Liver (tissue), 9 donors: ENCODE results near the gene PPA2. TPM values are rescaled to one million over a fixed set of nuclear protein-coding genes. Genes with fewer than 3 reads are reported as not detected.

Source experiments
- DNase-seq: peaks from one replicate; pipeline ENCODE4 v3.0.0-alpha.2; 2017; ENCODE audit warnings: low spot score
- H3K27ac ChIP-seq, 2 donors: one replicate each; pipeline ENCODE4 v1.7.0; 2013; ENCODE audit warnings: inconsistent platforms in 2 of 2, low read length in 2 of 2, control low read depth in 1 of 2, low read depth in 1 of 2, mild to moderate bottlenecking in 1 of 2
- H3K27me3 ChIP-seq, 4 donors: one replicate each; pipeline versions ENCODE4 v1.6.1 to v1.7.0; 2013; ENCODE audit warnings: low read length in 3 of 4, inconsistent platforms in 1 of 4, mild to moderate bottlenecking in 1 of 4, moderate library complexity in 1 of 4; ENCODE audit not compliant: control insufficient read depth in 4 of 4, insufficient read depth in 4 of 4
- H3K36me3 ChIP-seq, 4 donors: one replicate each; pipeline versions ENCODE4 v1.6.1 to v1.7.0; 2013; ENCODE audit warnings: low read length in 3 of 4, mild to moderate bottlenecking in 3 of 4, low read depth in 1 of 4, moderate library complexity in 1 of 4; ENCODE audit not compliant: control insufficient read depth in 4 of 4, insufficient read depth in 3 of 4
- H3K4me1 ChIP-seq, 4 donors: one replicate each; pipeline versions ENCODE4 v1.6.1 to v1.7.0; 2013; ENCODE audit warnings: low read length in 3 of 4, mild to moderate bottlenecking in 3 of 4, moderate library complexity in 1 of 4; ENCODE audit not compliant: control insufficient read depth in 4 of 4, insufficient read depth in 4 of 4
- H3K4me3 ChIP-seq, 3 donors: one replicate each; pipeline versions ENCODE4 v1.6.1 to v1.7.0; 2013; ENCODE audit warnings: low read length in 3 of 3, control low read depth in 1 of 3, low read depth in 1 of 3, mild to moderate bottlenecking in 1 of 3
- H3K9ac ChIP-seq, 2 donors: one replicate each; pipeline ENCODE4 v1.7.0; 2013; ENCODE audit warnings: low read length in 2 of 2, mild to moderate bottlenecking in 2 of 2, moderate library complexity in 2 of 2, control low read depth in 1 of 2, low read depth in 1 of 2
- H3K9me3 ChIP-seq, 4 donors: one replicate each; pipeline versions ENCODE4 v1.6.1 to v1.7.0; 2013; ENCODE audit warnings: low read length in 3 of 4; ENCODE audit not compliant: control insufficient read depth in 4 of 4
- ATF3 ChIP-seq: IDR thresholded peaks from 2 replicates; pipeline ENCODE4 v1.6.1; 2016; ENCODE audit warnings: antibody characterized with exemption
- CTCF ChIP-seq: fragments of 150-350 bp; IDR thresholded peaks from 2 replicates; pipeline ENCODE4 v1.5.1; 2017; ENCODE audit warnings: improper control_type of control experiment, low read depth, low read length; ENCODE audit not compliant: missing input control
- EGR1 ChIP-seq, 2 donors: IDR thresholded peaks; 2 replicates each; pipeline ENCODE4 v1.6.1; 2016 to 2018; ENCODE audit warnings: antibody characterized with exemption in 2 of 2, low read depth in 2 of 2
- FOXA1 ChIP-seq: IDR thresholded peaks from 2 replicates; pipeline ENCODE4 v1.6.1; 2016; ENCODE audit warnings: antibody characterized with exemption
- FOXA2 ChIP-seq: IDR thresholded peaks from 2 replicates; pipeline ENCODE4 v1.6.1; 2016; ENCODE audit warnings: antibody characterized with exemption
- GABPA ChIP-seq, 2 donors: IDR thresholded peaks in 1 of 2; conservative IDR thresholded peaks in 1 of 2; 2 replicates each; pipeline ENCODE4 v1.6.1; 2016; ENCODE audit warnings: antibody characterized with exemption in 2 of 2, mild to moderate bottlenecking in 1 of 2, moderate library complexity in 1 of 2
- HNF4A ChIP-seq, 2 donors: conservative IDR thresholded peaks; 2 replicates each; pipeline ENCODE4 v1.6.1; 2016; ENCODE audit warnings: antibody characterized with exemption in 2 of 2, mild to moderate bottlenecking in 2 of 2
- HNF4G ChIP-seq: IDR thresholded peaks from 2 replicates; pipeline ENCODE4 v1.6.1; 2016; ENCODE audit warnings: antibody characterized with exemption
- JUND ChIP-seq, 2 donors: IDR thresholded peaks; 2 replicates each; pipeline ENCODE4 v1.6.1; 2016; ENCODE audit warnings: antibody characterized with exemption in 2 of 2
- MAX ChIP-seq: IDR thresholded peaks from 2 replicates; pipeline ENCODE4 v1.6.1; 2016; ENCODE audit warnings: antibody characterized with exemption
- NR2F2 ChIP-seq: IDR thresholded peaks from 2 replicates; pipeline ENCODE4 v1.6.1; 2016; ENCODE audit warnings: antibody characterized with exemption
- RAD21 ChIP-seq, 2 donors: IDR thresholded peaks; 2 replicates each; pipeline ENCODE4 v1.6.1; 2016; ENCODE audit warnings: antibody characterized with exemption in 2 of 2, mild to moderate bottlenecking in 2 of 2
- REST ChIP-seq: IDR thresholded peaks from 2 replicates; pipeline ENCODE4 v1.6.1; 2016; ENCODE audit warnings: antibody characterized with exemption, mild to moderate bottlenecking
- RXRA ChIP-seq, 2 donors: IDR thresholded peaks; 2 replicates each; pipeline ENCODE4 v1.6.1; 2017 to 2018; ENCODE audit warnings: antibody characterized with exemption in 2 of 2, mild to moderate bottlenecking in 1 of 2
- SP1 ChIP-seq: IDR thresholded peaks from 2 replicates; pipeline ENCODE4 v1.6.1; 2018; ENCODE audit warnings: antibody characterized with exemption, mild to moderate bottlenecking
- TAF1 ChIP-seq: conservative IDR thresholded peaks from 2 replicates; pipeline ENCODE4 v1.6.1; 2016; ENCODE audit warnings: antibody characterized with exemption, mild to moderate bottlenecking
- YY1 ChIP-seq: IDR thresholded peaks from 2 replicates; pipeline ENCODE4 v1.6.1; 2016; ENCODE audit warnings: antibody characterized with exemption, mild to moderate bottlenecking
- ZBTB33 ChIP-seq: IDR thresholded peaks from 2 replicates; pipeline ENCODE4 v1.6.1; 2016; ENCODE audit warnings: antibody characterized with exemption
- WGBS: extraction: QIAGEN DNeasy Blood & Tissue Kit; methylation state at CpG from one replicate; pipeline ENCODE4 v1.1.7; 2013; 5-methylcytosine and 5-hydroxymethylcytosine counted together
- polyA plus RNA-seq, 2 donors: library from polyadenylated mRNA; stranded (reverse) in 1 of 2; unstranded in 1 of 2; fragments of 200-250 nt in 1 of 2; fragments of >200 nt in 1 of 2; fragmentation: Nextera tagmentation in 1 of 2; extraction: Ambion mirVana in 1 of 2; gene quantifications; one replicate each; pipeline versions ENCODE4 v1.2.1 to v1.2.3, GENCODE V29; 2013 to 2015
- total RNA-seq, 2 donors: library from RNA; depleted of rRNA; stranded (reverse); fragments of >200 nt; gene quantifications; one replicate each; pipeline ENCODE4 v1.2.3, GENCODE V29; 2014
- donor health status: healthy.
- donor health status: healthy.
- donor health status: healthy.
- donor health status: healthy.
- donor health status: healthy.

The PPA2 gene
- total and polyA plus RNA-seq, 4 donors, result 48.3 to 102 (median 70.8) TPM

GRCh38 chr4:105461221-105461620, 12.6 kb downstream of the PPA2 start:
- no peak for TF ChIP-seq SP1
- TF ChIP-seq HNF4G, result no peak
- TF ChIP-seq ATF3, result no peak
- no peak for TF ChIP-seq EGR1 (IDR thresholded peaks at IDR 0.05; ENCODE audit: low read depth in 2 of 2)
- TF ChIP-seq RXRA (IDR thresholded peaks at IDR 0.05), result no peak
- TF ChIP-seq HNF4A (conservative IDR thresholded peaks at IDR 0.05), result no peak
- no peak for TF ChIP-seq RAD21 (IDR thresholded peaks at IDR 0.05)
- no peak for TF ChIP-seq TAF1
- no peak for TF ChIP-seq CTCF
- TF ChIP-seq YY1, result no peak
- no peak for TF ChIP-seq JUND (IDR thresholded peaks at IDR 0.05)
- TF ChIP-seq GABPA (IDR thresholded peaks at IDR 0.05 in 1 of 2, conservative IDR thresholded peaks at IDR 0.05 in 1 of 2), result no peak
- TF ChIP-seq FOXA1, result no peak
- TF ChIP-seq MAX, result no peak
- no peak for TF ChIP-seq FOXA2
- no peak overlapping the region for H3K27ac ChIP-seq

GRCh38 chr4:105460306-105460705, 13.6 kb downstream of the PPA2 start:
- no peak for DNase-seq
- WGBS, result 75% methylated on average over 2 of the region's 2 CpGs
- TF ChIP-seq EGR1 (IDR thresholded peaks at IDR 0.05; ENCODE audit: low read depth in 2 of 2) (no peak), ZBTB33 (no peak), RAD21 (IDR thresholded peaks at IDR 0.05) (no peak), REST (no peak), HNF4G (no peak), YY1 (no peak), SP1 (no peak), MAX (no peak), RXRA (IDR thresholded peaks at IDR 0.05) (no peak), JUND (IDR thresholded peaks at IDR 0.05) (no peak), FOXA2 (no peak), FOXA1 (no peak), ATF3 (no peak), HNF4A (conservative IDR thresholded peaks at IDR 0.05) (no peak), TAF1 (no peak), GABPA (IDR thresholded peaks at IDR 0.05 in 1 of 2, conservative IDR thresholded peaks at IDR 0.05 in 1 of 2) (no peak), NR2F2 (no peak), CTCF (no peak)
- Histone ChIP-seq H3K36me3 (peaks cover 0 to 3% (median 1%) of the 10 kb centered on the region in 4 donors), H3K27me3 (no peaks in the 10 kb centered on the region), H3K9me3 (no peaks in the 10 kb centered on the region), H3K9ac (no peak overlapping the region), H3K4me3 (no peak overlapping the region), H3K27ac (no peak overlapping the region), H3K4me1 (peaks cover 0 to 2% (median 0%) of the 10 kb centered on the region in 4 donors)

More at GRCh38 chr4:105461221-105461620, 12.6 kb downstream of the PPA2 start:
- Histone ChIP-seq H3K4me1 (peaks cover 0 to 2% (median 0%) of the 10 kb centered on the region in 4 donors), H3K27me3 (no peaks in the 10 kb centered on the region), H3K9ac (no peak overlapping the region), H3K4me3 (no peak overlapping the region), H3K36me3 (no peaks in the 10 kb centered on the region), H3K9me3 (no peaks in the 10 kb centered on the region)
- 86% methylated on average over 8 of the region's 8 CpGs for WGBS
- no peak for DNase-seq
